ENCODE data around the gene NFKBIE. TPM values are rescaled to one million over a fixed set of nuclear protein-coding genes. Genes with fewer than 3 reads are reported as not detected.

NFKBIE gene
- total and polyA plus RNA-seq, 2 experiments from 2014 or later: 14.6 to 25.9 TPM

DNA sequence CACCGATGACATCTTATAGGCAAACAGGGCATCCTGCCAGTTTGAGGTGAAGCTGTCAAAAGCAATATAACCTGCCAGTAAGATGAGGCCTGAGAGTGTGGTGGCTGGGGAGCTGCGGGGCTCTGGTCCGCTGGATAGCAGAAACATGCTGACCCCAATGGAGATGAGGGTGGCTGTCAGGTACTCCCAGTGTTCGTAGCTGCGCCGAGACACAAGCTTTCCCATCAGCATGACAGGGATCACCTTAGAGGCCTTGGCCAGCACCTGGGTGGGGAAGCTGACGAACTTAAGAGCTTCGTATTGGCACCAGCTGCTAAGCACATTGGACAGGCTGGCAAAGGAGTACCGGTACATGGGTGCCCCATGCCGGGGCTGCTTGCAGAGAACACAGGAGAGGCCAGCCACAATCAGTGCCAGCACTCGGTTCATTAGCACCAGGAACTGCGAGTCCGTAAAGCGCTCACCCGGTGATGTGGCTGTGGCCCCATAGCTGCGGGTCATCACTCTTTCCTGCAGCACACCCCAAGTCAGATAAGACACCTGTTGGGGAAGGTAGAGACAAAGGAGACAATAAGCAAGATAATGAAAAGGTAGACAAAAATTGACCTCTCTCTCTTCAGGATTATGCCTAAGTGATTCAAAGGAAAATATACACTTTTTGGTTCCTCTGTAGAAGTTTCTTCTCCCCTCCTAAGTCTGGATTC lies 10.1 kb downstream of the NFKBIE start:
- no peak overlapping the region; the same call in 1 of the 2 replicates for H3K27ac Mint-ChIP-seq
- peaks cover 56% of the 10 kb centered on the region for H3K27me3 Mint-ChIP-seq (ENCODE audit: insufficient read depth, low read depth, poor library complexity)
- peak; percentile 9 for ATAC-seq
- peak overlapping the region; percentile 97; the same call in 1 of the 2 replicates for H3K4me2 ChIP-seq
- peak overlapping the region; percentile 96 for H3K4me3 Mint-ChIP-seq
- peaks cover 7% of the 10 kb centered on the region for H3K9me3 Mint-ChIP-seq
- no peaks in the 10 kb centered on the region for H3K27me3 ChIP-seq (ENCODE audit: insufficient read depth)
- TF ChIP-seq CREB1 (CRISPR knock-in tag; IDR thresholded peaks at IDR 0.05; ENCODE audit: low read depth): no peak
- no peak for TF ChIP-seq EZH2phosphoT487 (IDR thresholded peaks at IDR 0.05; ENCODE audit: unreplicated experiment)
- TF ChIP-seq, protein P1, sequence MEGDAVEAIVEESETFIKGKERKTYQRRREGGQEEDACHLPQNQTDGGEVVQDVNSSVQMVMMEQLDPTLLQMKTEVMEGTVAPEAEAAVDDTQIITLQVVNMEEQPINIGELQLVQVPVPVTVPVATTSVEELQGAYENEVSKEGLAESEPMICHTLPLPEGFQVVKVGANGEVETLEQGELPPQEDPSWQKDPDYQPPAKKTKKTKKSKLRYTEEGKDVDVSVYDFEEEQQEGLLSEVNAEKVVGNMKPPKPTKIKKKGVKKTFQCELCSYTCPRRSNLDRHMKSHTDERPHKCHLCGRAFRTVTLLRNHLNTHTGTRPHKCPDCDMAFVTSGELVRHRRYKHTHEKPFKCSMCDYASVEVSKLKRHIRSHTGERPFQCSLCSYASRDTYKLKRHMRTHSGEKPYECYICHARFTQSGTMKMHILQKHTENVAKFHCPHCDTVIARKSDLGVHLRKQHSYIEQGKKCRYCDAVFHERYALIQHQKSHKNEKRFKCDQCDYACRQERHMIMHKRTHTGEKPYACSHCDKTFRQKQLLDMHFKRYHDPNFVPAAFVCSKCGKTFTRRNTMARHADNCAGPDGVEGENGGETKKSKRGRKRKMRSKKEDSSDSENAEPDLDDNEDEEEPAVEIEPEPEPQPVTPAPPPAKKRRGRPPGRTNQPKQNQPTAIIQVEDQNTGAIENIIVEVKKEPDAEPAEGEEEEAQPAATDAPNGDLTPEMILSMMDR (conservative IDR thresholded peaks at IDR 0.05; ENCODE audit: low read depth in 2 of 2): no peak
- no peak for TF ChIP-seq STAT1 (IDR thresholded peaks at IDR 0.05; ENCODE audit: unreplicated experiment)
- no peak for TF ChIP-seq ZNF331 (CRISPR knock-in tag; IDR thresholded peaks at IDR 0.05; ENCODE audit: low read depth)
- no peak for TF ChIP-seq NANOG (IDR thresholded peaks at IDR 0.05; ENCODE audit: borderline replicate concordance)
- TF ChIP-seq EZH2 (IDR thresholded peaks at IDR 0.05; ENCODE audit: low read depth, unreplicated experiment): no peak
- peaks cover 8% of the 10 kb centered on the region; the same call in 1 of the 2 replicates for H3K4me1 ChIP-seq (ENCODE audit: insufficient read depth)
- DNase-seq (ENCODE audit: low spot score): peak; percentile 47
- H2AFZ ChIP-seq: no peak overlapping the region
- peak overlapping the region; percentile 97; the same call in 1 of the 2 replicates for H3K27ac ChIP-seq (ENCODE audit: low read depth)
- H3K9me2 ChIP-seq (ENCODE audit: insufficient read depth): no peaks in the 10 kb centered on the region
- peak overlapping the region; percentile 94 for H3K4me3 ChIP-seq
- peaks cover 54% of the 10 kb centered on the region for H3K4me1 Mint-ChIP-seq
- H3F3A ChIP-seq (replicated peaks; ENCODE audit: low read depth): peaks cover 62% of the 10 kb centered on the region
- H4K20me1 ChIP-seq (replicated peaks; ENCODE audit: insufficient read depth): peaks cover 31% of the 10 kb centered on the region
- peaks cover 71% of the 10 kb centered on the region for H3K36me3 Mint-ChIP-seq (ENCODE audit: low read depth)
- peaks cover 31% of the 10 kb centered on the region for H3K79me2 ChIP-seq (replicated peaks; ENCODE audit: insufficient read depth)
- peaks cover 41% of the 10 kb centered on the region for H3K36me3 ChIP-seq (ENCODE audit: insufficient read depth)

DNA sequence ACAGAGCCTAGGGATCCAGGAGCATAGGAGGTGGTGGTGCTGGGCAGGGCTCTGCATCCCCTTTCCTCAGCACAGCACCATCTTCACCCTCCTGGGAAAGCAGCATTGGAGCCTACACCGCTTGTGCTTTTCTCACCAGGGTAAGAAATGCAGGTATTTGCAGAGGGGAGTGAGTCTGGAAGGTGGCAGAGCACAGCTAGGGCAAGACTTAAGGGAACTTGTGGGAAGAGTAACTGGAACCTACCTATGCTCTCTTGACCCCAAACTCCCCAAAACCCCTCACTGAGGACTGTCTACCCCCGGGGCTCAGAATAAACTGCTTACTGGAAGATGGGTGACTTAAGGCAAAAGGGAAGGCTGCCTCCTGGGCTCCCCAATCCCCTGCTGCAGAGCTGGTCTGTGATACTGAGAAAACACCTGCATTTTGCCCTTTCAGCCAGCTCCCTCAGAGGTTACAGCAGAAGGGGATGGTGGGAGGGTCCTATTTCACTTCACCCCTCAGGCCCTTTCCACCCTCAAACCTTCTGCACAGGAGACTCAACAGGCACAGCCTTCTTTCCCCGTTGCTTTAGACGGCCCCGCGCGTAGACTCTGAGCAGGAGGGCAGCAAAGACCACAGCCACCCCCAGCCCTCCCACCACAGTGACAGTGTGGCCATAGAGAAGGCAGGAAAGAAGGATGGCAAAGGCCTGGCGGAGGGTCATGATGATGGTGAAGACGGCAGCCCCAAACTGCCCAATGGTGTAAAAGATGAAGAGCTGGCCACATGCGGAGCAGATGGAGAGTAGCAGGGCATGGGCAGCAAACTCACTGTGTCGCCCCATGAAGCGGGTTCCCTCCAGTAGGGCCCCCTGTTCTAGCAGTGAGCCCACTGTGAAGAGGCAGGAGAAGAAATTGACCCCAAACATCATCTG lies 10.9 kb downstream of the NFKBIE start:
- no peak for DNase-seq (ENCODE audit: low spot score)
- H3K79me2 ChIP-seq (replicated peaks; ENCODE audit: insufficient read depth): peaks cover 39% of the 10 kb centered on the region
- TF ChIP-seq, protein P2, sequence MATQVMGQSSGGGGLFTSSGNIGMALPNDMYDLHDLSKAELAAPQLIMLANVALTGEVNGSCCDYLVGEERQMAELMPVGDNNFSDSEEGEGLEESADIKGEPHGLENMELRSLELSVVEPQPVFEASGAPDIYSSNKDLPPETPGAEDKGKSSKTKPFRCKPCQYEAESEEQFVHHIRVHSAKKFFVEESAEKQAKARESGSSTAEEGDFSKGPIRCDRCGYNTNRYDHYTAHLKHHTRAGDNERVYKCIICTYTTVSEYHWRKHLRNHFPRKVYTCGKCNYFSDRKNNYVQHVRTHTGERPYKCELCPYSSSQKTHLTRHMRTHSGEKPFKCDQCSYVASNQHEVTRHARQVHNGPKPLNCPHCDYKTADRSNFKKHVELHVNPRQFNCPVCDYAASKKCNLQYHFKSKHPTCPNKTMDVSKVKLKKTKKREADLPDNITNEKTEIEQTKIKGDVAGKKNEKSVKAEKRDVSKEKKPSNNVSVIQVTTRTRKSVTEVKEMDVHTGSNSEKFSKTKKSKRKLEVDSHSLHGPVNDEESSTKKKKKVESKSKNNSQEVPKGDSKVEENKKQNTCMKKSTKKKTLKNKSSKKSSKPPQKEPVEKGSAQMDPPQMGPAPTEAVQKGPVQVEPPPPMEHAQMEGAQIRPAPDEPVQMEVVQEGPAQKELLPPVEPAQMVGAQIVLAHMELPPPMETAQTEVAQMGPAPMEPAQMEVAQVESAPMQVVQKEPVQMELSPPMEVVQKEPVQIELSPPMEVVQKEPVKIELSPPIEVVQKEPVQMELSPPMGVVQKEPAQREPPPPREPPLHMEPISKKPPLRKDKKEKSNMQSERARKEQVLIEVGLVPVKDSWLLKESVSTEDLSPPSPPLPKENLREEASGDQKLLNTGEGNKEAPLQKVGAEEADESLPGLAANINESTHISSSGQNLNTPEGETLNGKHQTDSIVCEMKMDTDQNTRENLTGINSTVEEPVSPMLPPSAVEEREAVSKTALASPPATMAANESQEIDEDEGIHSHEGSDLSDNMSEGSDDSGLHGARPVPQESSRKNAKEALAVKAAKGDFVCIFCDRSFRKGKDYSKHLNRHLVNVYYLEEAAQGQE (IDR thresholded peaks at IDR 0.05; ENCODE audit: unreplicated experiment): no peak
- TF ChIP-seq POLR2AphosphoS5 (IDR thresholded peaks at IDR 0.05; ENCODE audit: low read depth): peak; percentile 51
- TF ChIP-seq, protein P1 (conservative IDR thresholded peaks at IDR 0.05; ENCODE audit: low read depth in 2 of 2): no peak
- Mint-ChIP-seq H3K4me1 (peaks cover 62% of the 10 kb centered on the region), H3K36me3 (ENCODE audit: low read depth) (peaks cover 79% of the 10 kb centered on the region), H3K4me3 (peak overlapping the region; percentile 96), H3K27ac (peak overlapping the region; percentile 58), H3K27me3 (ENCODE audit: insufficient read depth, low read depth, poor library complexity) (peaks cover 62% of the 10 kb centered on the region), H3K9me3 (peaks cover 7% of the 10 kb centered on the region)
- H3K4me2 ChIP-seq: no peak overlapping the region
- H3F3A ChIP-seq (replicated peaks; ENCODE audit: low read depth): peaks cover 70% of the 10 kb centered on the region
- no peaks in the 10 kb centered on the region for H3K27me3 ChIP-seq (ENCODE audit: insufficient read depth)
- H4K20me1 ChIP-seq (replicated peaks; ENCODE audit: insufficient read depth): peaks cover 39% of the 10 kb centered on the region
- no peak overlapping the region for H2AFZ ChIP-seq
- peaks cover 9% of the 10 kb centered on the region; the same call in 1 of the 2 replicates for H3K4me1 ChIP-seq (ENCODE audit: insufficient read depth)
- no peaks in the 10 kb centered on the region for H3K9me2 ChIP-seq (ENCODE audit: insufficient read depth)
- H3K27ac ChIP-seq (ENCODE audit: low read depth): peak overlapping the region; percentile 81
- ATAC-seq: peak; percentile 2
- H3K36me3 ChIP-seq (ENCODE audit: insufficient read depth): peaks cover 49% of the 10 kb centered on the region
- no peak overlapping the region for H3K4me3 ChIP-seq

Measured in GM23338 (cell line).